Suppressor macrophage (primary cell): ENCODE results near the gene RAB35.
A peak's percentile ranks its signal among the peaks of the same experiment; 100 is the strongest.

ENCODE experiments used
- DNase-seq, 4 experiments: peaks; one replicate each; pipeline ENCODE4 v3.0.0-alpha.2; 2020 to 2022

RAB35 gene

GRCh38 chr12:120103371-120103770 lies 13.2 kb downstream of the RAB35 start:
- no peak for DNase-seq

GRCh38 chr12:120103044-120103338 lies 13.6 kb downstream of the RAB35 start:
- DNase-seq = no peak

DNA sequence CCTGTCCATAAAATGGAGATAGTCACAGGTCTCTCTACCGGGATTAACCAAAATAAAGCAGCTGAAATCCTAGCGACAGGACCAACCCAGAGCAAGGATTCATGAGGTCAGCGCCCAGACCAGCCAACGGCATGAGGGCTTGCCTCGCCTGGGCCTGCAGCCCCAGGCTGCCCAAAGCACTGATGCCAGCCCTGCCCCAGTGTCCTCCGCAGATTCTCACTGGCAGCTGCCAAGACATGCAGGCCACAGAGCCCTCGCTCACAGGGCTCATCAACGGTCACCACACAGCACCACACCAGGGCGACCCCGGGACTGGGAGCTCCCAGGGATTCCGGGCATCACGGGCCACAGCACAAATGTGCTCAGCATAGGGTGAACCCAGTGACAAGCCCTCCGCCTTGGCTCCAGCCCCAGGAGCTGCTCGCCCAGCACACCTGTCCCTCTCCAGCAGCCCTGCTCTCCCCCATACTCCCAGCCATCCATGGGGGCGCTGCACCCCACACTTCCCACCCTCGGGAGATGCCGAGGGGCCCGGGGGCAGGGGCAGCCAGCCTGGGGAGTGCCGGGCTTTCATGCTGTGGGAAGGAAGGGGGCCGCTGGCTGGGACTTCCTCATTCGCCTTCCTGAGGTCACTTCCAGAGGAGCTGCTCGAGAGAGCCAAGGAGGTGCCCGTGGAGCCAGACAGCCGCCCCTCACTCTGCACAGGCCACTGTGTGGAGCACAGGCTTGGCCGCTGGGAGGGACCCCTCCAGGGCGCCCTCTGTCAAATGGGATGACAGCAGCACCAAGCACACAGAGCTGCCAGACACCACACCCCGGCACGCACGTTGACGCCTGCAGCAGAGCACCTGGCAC lies 14.1 kb downstream of the RAB35 start:
- DNase-seq = peak; percentile 47 to 75 (median 66)

- no peak for DNase-seq
Observed at GRCh38 chr12:120101617-120102016, 14.9 kb downstream of the RAB35 start.

GRCh38 chr12:120101182-120101581 lies 15.4 kb downstream of the RAB35 start:
- no peak for DNase-seq

DNA sequence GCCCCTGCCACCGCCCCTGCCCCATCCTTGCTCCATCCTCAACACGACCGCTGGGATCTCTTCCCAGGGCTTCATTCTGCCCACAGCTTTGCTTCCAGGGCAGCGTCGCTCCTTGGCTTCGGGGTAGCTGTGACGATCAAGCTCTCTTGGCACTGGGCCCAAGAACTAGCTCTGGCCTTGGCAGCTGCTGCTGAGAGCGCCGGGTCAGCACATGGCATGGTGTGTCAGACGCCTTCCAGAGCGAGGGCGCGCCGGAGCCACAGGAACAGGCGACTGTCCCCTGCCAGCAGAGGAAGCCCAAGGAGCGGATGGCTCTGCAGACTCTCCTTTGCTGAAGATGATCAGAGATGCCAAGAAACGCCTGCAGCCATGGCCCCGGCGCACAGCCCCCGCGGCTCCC lies 15.9 kb downstream of the RAB35 start:
- DNase-seq = no peak

DNA sequence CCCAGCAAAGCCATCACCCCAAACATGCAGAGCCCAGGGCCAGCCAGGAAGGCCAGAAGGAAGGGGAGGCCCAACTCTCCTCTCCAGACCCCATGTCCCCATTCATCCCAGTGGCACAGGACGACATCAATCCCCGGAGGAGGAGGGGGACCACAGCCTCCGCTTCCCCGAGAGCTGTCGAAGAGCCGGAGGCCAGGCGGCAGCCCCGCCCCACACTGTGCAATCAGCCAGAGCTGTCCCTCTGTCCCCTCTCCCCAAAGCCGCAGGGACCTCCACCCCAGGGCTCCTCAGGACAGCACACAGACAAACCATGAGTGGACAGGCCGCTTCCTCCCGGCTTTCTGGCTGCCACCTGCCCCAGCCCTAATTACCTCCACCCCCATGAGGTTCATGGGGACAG lies 16.8 kb downstream of the RAB35 start:
- DNase-seq = no peak

GRCh38 chr12:120098756-120099470 lies 17.6 kb downstream of the RAB35 start:
- DNase-seq = no peak

- DNase-seq = no peak
Observed at GRCh38 chr12:120096671-120097202, 19.8 kb downstream of the RAB35 start.

- no peak for DNase-seq
Observed at GRCh38 chr12:120095736-120096135, 20.8 kb downstream of the RAB35 start.

DNA sequence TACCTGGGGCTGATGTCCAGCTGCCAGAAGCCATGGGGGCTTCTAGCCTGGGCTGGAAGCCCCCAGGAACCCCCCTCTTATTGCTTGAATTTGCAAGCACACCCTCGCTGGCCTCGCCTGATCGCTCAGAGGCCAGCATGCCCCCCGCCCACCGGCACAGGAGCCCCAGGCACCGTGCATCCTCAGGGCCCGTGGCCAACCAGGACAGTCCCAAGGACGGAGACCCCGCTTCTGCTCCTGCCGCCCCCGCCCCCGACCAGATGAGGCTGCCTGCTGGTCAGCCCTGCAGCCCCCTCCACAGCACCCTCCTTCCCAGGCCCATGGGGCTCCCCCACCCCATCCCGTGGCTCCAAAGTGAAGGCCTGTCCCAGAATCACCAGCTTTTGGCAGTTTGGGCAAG lies 21.2 kb downstream of the RAB35 start:
- no peak for DNase-seq

DNA sequence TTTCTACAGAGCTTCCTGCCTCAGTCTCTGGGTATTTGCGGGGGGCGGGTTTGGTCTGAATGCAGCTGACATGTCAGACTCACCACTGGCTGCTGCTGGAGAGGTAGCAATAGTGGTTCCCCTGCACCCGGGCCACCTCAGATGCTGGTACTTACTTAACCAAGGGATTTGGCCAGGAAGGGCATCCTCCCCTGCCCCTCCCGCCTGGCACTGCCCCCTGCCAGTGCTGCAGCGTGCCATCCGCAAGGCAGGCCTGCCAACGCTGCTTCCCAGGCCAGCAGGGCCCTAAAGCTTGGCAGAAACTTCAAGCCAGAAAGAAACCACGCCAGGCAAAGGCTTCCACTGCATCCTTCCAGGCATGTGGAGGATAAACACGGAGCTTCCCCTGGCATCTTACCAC lies 22.1 kb downstream of the RAB35 start:
- DNase-seq = no peak

- no peak for DNase-seq
Observed at GRCh38 chr12:120093592-120094355, 22.8 kb downstream of the RAB35 start.

GRCh38 chr12:120093336-120093591 lies 23.3 kb downstream of the RAB35 start:
- no peak for DNase-seq

GRCh38 chr12:120092551-120093335 lies 23.8 kb downstream of the RAB35 start:
- DNase-seq = no peak

DNA sequence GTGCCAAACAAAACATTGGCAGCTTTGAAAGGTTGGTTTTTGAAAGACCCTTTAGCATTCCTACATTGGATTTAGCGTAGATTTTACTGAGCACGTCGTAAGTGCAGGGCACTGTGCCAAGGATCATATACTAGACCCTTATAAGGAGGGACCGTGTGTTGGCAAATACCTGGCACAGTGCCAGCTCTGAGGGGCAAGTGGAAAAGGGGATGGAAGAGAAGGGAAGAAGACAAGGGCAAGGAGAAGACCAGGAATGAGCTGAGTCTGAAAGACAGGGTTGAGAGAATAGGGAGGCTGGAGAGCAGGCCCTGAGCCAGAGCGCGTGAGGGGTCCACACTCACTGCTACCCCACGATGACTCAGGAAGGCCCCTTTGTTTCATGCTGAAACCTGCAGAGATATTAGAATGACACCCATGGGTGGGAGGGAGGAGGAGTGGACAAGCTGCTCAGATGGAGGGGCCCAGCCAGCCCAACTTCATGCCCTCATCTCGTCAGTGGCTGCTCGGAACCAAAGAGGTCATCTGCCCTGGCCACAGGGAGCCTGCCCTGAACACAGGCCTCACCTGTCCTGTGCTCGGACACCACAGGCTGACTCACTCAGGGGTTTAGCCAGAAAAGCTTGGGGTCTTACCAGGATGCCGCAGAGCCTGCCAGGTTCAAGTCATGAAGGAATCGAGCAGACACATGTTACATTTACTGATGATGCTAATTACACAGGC lies 25.0 kb downstream of the RAB35 start:
- no peak for DNase-seq

GRCh38 chr12:120090626-120091295 lies 25.8 kb downstream of the RAB35 start:
- DNase-seq = no peak

- no peak for DNase-seq
Observed at GRCh38 chr12:120090206-120090605, 26.3 kb downstream of the RAB35 start.

- no peak for DNase-seq
Observed at GRCh38 chr12:120089796-120090195, 26.8 kb downstream of the RAB35 start.

GRCh38 chr12:120089105-120089504 lies 27.4 kb downstream of the RAB35 start:
- DNase-seq = no peak
